K562 (cell line): ENCODE results near the gene SPATA2L. TPM values are rescaled to one million over a fixed set of nuclear protein-coding genes. Genes with fewer than 3 reads are reported as not detected.

Experiments
- ESRRB ChIP-seq: fragments of 250-450 bp; sonication (Bioruptor Pico); IDR thresholded peaks from 2 replicates; pipeline ENCODE4 v1.5.0; 2020; ENCODE audit warnings: mild to moderate bottlenecking, moderate library complexity, borderline replicate concordance
- HDAC8 ChIP-seq: fragments of 450-650 bp; IDR thresholded peaks from 2 replicates; pipeline ENCODE4 v1.6.1; 2016; ENCODE audit warnings: mild to moderate bottlenecking, missing genetic modification characterization, moderate library complexity, missing compliant biosample characterization
- KAT8 ChIP-seq: fragments of 450-650 bp; IDR thresholded peaks from 2 replicates; pipeline ENCODE4 v1.6.1; 2016; ENCODE audit warnings: low read depth, mild to moderate bottlenecking
- MCM3 ChIP-seq: fragments of 450-650 bp; IDR thresholded peaks from 2 replicates; pipeline ENCODE4 v1.6.1; 2016
- MYC ChIP-seq, 2 experiments: fragments of 250-450 bp in 1 of 2; sonication (Bioruptor Pico) in 1 of 2; IDR thresholded peaks; 2 replicates each; pipeline versions ENCODE4 v1.5.1 to v1.6.1; 2012 to 2021; ENCODE audit warnings: low read depth in 2 of 2, borderline replicate concordance in 1 of 2, improper control_type of control experiment in 1 of 2, low read length in 1 of 2, mild to moderate bottlenecking in 1 of 2, moderate library complexity in 1 of 2
- NFYB ChIP-seq: IDR thresholded peaks from 2 replicates; pipeline ENCODE4 v1.6.1; 2011; ENCODE audit warnings: mild to moderate bottlenecking, moderate library complexity; ENCODE audit not compliant: insufficient read length; ENCODE audit errors: extremely low read depth
- RCOR1 ChIP-seq, 2 experiments: IDR thresholded peaks; 2 replicates each; pipeline ENCODE4 v1.6.1; 2012; ENCODE audit warnings: low read depth in 2 of 2, low read length in 2 of 2, borderline replicate concordance in 1 of 2, improper control_type of control experiment in 1 of 2
- SMARCA5 ChIP-seq: fragments of 450-650 bp; IDR thresholded peaks from 2 replicates; pipeline ENCODE4 v1.6.1; 2016
- ZNF175 ChIP-seq: fragments of 200-800 bp; sonication (Bioruptor generic); IDR thresholded peaks from 2 replicates; pipeline ENCODE4 v1.6.1; 2016; ENCODE audit warnings: low read depth, mild to moderate bottlenecking, missing genetic modification characterization, missing compliant biosample characterization
- polyA plus RNA-seq, 8 experiments: library from polyadenylated mRNA; depleted of rRNA in 4 of 8; stranded (reverse) in 5 of 8; unstranded in 3 of 8; fragments of >200 nt; fragmentation: Nextera tagmentation in 2 of 8; fragmentation: Illumina TruSeq in 1 of 8; extraction: Ambion mirVana in 2 of 8; extraction: Trizol in 1 of 8; gene quantifications; 2 replicates each; pipeline versions ENCODE4 v1.2.1 to v1.2.3, GENCODE V29; 2011 to 2014; ENCODE audit warnings: inconsistent platforms in 1 of 8, missing spikeins in 1 of 8
- total RNA-seq, 7 experiments: library from RNA; depleted of rRNA in 6 of 7; stranded (reverse); fragments of >200 nt in 6 of 7; fragmentation: Illumina TruSeq in 2 of 7; extraction: Trizol in 2 of 7; gene quantifications; 2 replicates each; pipeline versions ENCODE4 v1.2.1 to v1.2.3, GENCODE V29; 2011 to 2021; ENCODE audit warnings: low replicate concordance in 1 of 7
- TF ChIP-seq, protein P1 (sequence below): sonication (generic); formaldehyde crosslinking; IDR thresholded peaks from 2 replicates; pipeline ENCODE4 v1.8.1; 2022; ENCODE audit warnings: missing genetic modification reagents
- TF ChIP-seq, protein P2 (sequence below): fragments of 450-650 bp; conservative IDR thresholded peaks from 2 replicates; pipeline ENCODE4 v1.6.1; 2016; ENCODE audit warnings: missing genetic modification characterization, low read depth, mild to moderate bottlenecking, control low read depth, missing compliant biosample characterization
- TF ChIP-seq, protein P3 (sequence below): fragments of 450-650 bp; IDR thresholded peaks from 2 replicates; pipeline ENCODE4 v1.6.1; 2017; ENCODE audit warnings: antibody characterized with exemption
- TF ChIP-seq, protein P4 (sequence below): sonication (generic); formaldehyde crosslinking; IDR thresholded peaks from 2 replicates; pipeline ENCODE4 v1.8.0; 2022; ENCODE audit warnings: missing genetic modification reagents, mild to moderate bottlenecking, borderline replicate concordance
- TF ChIP-seq, protein P5 (sequence below): sonication (generic); formaldehyde crosslinking; IDR thresholded peaks from 2 replicates; pipeline ENCODE4 v1.8.1; 2023; ENCODE audit warnings: mild to moderate bottlenecking, missing genetic modification reagents
- TF ChIP-seq, protein P6 (sequence below): fragments of 250-450 bp; sonication (Bioruptor Pico); IDR thresholded peaks from 2 replicates; pipeline ENCODE4 v1.8.0; 2022; ENCODE audit warnings: inconsistent platforms, mild to moderate bottlenecking, moderate library complexity, borderline replicate concordance
- TF ChIP-seq, protein P7 (sequence below): fragments of 250-450 bp; sonication (Bioruptor Pico); IDR thresholded peaks from 2 replicates; pipeline ENCODE4 v1.4.0; 2020

SPATA2L gene
- total and polyA plus RNA-seq, 9 of the 15 experiments (the other 6 are each of a cell fraction or from before 2014, with no cell fraction given): 0.13 to 19.2 (median 4.8) TPM; not detected in 1

DNA sequence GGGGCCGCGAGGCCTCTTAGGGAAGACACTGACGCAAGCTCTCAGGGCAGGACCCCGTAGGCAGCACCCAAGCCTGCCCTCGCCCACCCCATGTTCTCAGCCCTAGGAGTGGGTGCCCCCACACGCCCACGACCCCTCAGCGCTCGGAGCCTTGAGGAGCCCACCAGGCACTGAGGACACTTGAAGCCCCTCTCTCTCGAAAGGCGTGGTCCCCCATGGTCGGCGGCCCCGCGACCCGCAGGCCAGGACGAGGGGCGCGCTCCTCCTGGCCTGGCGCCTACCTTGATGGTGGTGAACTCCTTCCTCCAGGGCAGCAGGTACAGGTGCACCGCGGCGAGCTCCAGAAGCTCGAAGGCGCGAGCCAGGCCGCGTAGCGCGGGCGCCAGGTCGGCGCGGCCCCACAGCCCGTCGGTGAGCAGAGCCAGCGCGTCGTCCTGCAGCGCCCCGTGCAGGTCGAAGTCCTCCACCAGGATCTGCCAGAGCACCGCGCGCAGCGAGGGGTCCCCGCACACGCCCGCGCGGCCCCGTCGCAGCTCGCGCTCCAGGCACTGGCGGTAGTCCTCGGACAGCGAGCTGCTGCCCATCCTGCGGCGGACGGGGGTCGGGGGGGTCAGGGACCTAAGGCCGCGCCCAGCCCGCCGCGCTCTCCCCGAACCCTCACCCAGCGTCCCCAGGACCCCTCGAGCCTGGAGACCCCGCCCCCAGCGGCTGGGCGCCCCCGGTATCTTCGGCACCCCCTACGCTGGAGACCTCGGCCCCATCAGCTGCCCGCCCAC is 668 bp downstream of the SPATA2L start (continued):
- TF ChIP-seq, protein P1, sequence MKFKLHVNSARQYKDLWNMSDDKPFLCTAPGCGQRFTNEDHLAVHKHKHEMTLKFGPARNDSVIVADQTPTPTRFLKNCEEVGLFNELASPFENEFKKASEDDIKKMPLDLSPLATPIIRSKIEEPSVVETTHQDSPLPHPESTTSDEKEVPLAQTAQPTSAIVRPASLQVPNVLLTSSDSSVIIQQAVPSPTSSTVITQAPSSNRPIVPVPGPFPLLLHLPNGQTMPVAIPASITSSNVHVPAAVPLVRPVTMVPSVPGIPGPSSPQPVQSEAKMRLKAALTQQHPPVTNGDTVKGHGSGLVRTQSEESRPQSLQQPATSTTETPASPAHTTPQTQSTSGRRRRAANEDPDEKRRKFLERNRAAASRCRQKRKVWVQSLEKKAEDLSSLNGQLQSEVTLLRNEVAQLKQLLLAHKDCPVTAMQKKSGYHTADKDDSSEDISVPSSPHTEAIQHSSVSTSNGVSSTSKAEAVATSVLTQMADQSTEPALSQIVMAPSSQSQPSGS (CRISPR knock-in tag): 0 out of 2 replicates have a peak, but pooled peaks have one; percentile 64
- TF ChIP-seq, protein P2, sequence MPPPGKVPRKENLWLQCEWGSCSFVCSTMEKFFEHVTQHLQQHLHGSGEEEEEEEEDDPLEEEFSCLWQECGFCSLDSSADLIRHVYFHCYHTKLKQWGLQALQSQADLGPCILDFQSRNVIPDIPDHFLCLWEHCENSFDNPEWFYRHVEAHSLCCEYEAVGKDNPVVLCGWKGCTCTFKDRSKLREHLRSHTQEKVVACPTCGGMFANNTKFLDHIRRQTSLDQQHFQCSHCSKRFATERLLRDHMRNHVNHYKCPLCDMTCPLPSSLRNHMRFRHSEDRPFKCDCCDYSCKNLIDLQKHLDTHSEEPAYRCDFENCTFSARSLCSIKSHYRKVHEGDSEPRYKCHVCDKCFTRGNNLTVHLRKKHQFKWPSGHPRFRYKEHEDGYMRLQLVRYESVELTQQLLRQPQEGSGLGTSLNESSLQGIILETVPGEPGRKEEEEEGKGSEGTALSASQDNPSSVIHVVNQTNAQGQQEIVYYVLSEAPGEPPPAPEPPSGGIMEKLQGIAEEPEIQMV: no peak
- TF ChIP-seq, protein P3, sequence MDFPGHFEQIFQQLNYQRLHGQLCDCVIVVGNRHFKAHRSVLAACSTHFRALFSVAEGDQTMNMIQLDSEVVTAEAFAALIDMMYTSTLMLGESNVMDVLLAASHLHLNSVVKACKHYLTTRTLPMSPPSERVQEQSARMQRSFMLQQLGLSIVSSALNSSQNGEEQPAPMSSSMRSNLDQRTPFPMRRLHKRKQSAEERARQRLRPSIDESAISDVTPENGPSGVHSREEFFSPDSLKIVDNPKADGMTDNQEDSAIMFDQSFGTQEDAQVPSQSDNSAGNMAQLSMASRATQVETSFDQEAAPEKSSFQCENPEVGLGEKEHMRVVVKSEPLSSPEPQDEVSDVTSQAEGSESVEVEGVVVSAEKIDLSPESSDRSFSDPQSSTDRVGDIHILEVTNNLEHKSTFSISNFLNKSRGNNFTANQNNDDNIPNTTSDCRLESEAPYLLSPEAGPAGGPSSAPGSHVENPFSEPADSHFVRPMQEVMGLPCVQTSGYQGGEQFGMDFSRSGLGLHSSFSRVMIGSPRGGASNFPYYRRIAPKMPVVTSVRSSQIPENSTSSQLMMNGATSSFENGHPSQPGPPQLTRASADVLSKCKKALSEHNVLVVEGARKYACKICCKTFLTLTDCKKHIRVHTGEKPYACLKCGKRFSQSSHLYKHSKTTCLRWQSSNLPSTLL: no peak
- TF ChIP-seq HDAC8 (tag) (no peak), RCOR1 (IDR thresholded peaks at IDR 0.05; ENCODE audit: borderline replicate concordance in 1 of 2, low read depth in 2 of 2, low read length in 2 of 2) (no peak), ZNF175 (CRISPR knock-in tag) (no peak), ESRRB (no peak), NFYB (no peak), MYC (IDR thresholded peaks at IDR 0.05; ENCODE audit: low read depth, low read length) (peak; percentile 51), MYC (CRISPR knock-in tag; IDR thresholded peaks at IDR 0.05; ENCODE audit: borderline replicate concordance, low read depth) (0 out of 2 replicates have a peak, but pooled peaks have one; percentile 27), MCM3 (no peak), SMARCA5 (no peak), KAT8 (no peak)
- TF ChIP-seq, protein P4, sequence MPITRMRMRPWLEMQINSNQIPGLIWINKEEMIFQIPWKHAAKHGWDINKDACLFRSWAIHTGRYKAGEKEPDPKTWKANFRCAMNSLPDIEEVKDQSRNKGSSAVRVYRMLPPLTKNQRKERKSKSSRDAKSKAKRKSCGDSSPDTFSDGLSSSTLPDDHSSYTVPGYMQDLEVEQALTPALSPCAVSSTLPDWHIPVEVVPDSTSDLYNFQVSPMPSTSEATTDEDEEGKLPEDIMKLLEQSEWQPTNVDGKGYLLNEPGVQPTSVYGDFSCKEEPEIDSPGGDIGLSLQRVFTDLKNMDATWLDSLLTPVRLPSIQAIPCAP (CRISPR knock-in tag): no peak
- TF ChIP-seq, protein P5, sequence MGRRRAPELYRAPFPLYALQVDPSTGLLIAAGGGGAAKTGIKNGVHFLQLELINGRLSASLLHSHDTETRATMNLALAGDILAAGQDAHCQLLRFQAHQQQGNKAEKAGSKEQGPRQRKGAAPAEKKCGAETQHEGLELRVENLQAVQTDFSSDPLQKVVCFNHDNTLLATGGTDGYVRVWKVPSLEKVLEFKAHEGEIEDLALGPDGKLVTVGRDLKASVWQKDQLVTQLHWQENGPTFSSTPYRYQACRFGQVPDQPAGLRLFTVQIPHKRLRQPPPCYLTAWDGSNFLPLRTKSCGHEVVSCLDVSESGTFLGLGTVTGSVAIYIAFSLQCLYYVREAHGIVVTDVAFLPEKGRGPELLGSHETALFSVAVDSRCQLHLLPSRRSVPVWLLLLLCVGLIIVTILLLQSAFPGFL: no peak
- TF ChIP-seq, protein P6, sequence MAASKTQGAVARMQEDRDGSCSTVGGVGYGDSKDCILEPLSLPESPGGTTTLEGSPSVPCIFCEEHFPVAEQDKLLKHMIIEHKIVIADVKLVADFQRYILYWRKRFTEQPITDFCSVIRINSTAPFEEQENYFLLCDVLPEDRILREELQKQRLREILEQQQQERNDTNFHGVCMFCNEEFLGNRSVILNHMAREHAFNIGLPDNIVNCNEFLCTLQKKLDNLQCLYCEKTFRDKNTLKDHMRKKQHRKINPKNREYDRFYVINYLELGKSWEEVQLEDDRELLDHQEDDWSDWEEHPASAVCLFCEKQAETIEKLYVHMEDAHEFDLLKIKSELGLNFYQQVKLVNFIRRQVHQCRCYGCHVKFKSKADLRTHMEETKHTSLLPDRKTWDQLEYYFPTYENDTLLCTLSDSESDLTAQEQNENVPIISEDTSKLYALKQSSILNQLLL (CRISPR knock-in tag): no peak
- TF ChIP-seq, protein P7, sequence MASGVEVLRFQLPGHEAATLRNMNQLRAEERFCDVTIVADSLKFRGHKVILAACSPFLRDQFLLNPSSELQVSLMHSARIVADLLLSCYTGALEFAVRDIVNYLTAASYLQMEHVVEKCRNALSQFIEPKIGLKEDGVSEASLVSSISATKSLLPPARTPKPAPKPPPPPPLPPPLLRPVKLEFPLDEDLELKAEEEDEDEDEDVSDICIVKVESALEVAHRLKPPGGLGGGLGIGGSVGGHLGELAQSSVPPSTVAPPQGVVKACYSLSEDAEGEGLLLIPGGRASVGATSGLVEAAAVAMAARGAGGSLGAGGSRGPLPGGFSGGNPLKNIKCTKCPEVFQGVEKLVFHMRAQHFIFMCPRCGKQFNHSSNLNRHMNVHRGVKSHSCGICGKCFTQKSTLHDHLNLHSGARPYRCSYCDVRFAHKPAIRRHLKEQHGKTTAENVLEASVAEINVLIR: no peak
